Testis (tissue), 3 donors: ENCODE results near the gene LYRM9. TPM values are rescaled to one million over a fixed set of nuclear protein-coding genes. Genes with fewer than 3 reads are reported as not detected.
A peak's percentile ranks its signal among the peaks of the same experiment; 100 is the strongest.

ENCODE experiments used
- DNase-seq: peaks from one replicate; pipeline ENCODE4 v3.0.0-alpha.2; 2019
- H3K27ac ChIP-seq, 2 donors: fragments of 200-600 bp; sonication (generic); one replicate each; pipeline ENCODE4 v1.5.1; 2019
- H3K27me3 ChIP-seq: fragments of 200-600 bp; sonication (generic); one replicate; pipeline ENCODE4 v1.5.1; 2019
- H3K36me3 ChIP-seq: fragments of 200-600 bp; sonication (generic); one replicate; pipeline ENCODE4 v1.5.1; 2017; ENCODE audit warnings: low read depth; ENCODE audit errors: missing control alignments
- H3K4me1 ChIP-seq: fragments of 200-600 bp; sonication (generic); one replicate; pipeline ENCODE4 v1.5.1; 2019
- H3K4me3 ChIP-seq, 2 donors: fragments of 200-600 bp; sonication (generic); one replicate each; pipeline ENCODE4 v1.5.1; 2017 to 2019
- H3K9me3 ChIP-seq: fragments of 200-600 bp; sonication (generic); one replicate; pipeline ENCODE4 v1.5.1; 2017
- CTCF ChIP-seq, 3 experiments: fragments of 450-650 bp in 2 of 3; fragments of 200-600 bp in 1 of 3; sonication (generic) in 1 of 3; IDR thresholded peaks; one replicate each; pipeline ENCODE4 v1.5.1; 2016 to 2019; ENCODE audit warnings: antibody characterized with exemption in 3 of 3, mild to moderate bottlenecking in 2 of 3, moderate library complexity in 1 of 3
- POLR2A ChIP-seq: fragments of 450-650 bp; IDR thresholded peaks from one replicate; pipeline ENCODE4 v1.6.1; 2017; ENCODE audit warnings: antibody characterized with exemption, mild to moderate bottlenecking, moderate library complexity
- WGBS, 2 donors: methylation state at CpG; one replicate each; pipeline ENCODE4 v1.1.5; 2018; 5-methylcytosine and 5-hydroxymethylcytosine counted together
- intact Hi-C: fragments of 100-400 bp; cut with DNase I; formaldehyde crosslinking; loops from one replicate; pipeline ENCODE4 v1.15.1; 2023; ENCODE audit warnings: low total_unique reads
- polyA plus RNA-seq: library from polyadenylated mRNA; stranded (reverse); fragments of 350-450 nt; fragmentation: Illumina TruSeq; extraction: RNeasy Lipid Tissue Mini Kit (QIAGEN cat#74804); gene quantifications from one replicate; pipeline ENCODE4 v1.2.3, GENCODE V29; 2014; ENCODE audit warnings: low read depth, low replicate concordance; ENCODE audit not compliant: insufficient read depth
- total RNA-seq, 2 donors: library from RNA; depleted of rRNA; stranded (reverse); fragments of >200 nt; gene quantifications; one replicate each; pipeline ENCODE4 v1.2.3, GENCODE V29; 2016

Gene LYRM9
- total and polyA plus RNA-seq, 3 donors from 2014 or later: 31.6 to 60.2 (median 42.9) TPM

GRCh38 chr17:27872776-27873175 lies 20.4 kb downstream of the LYRM9 start:
- Histone ChIP-seq H3K27me3 (no peaks in the 10 kb centered on the region), H3K4me1 (no peaks in the 10 kb centered on the region), H3K9me3 (no peaks in the 10 kb centered on the region), H3K27ac (no peak overlapping the region), H3K36me3 (no peaks in the 10 kb centered on the region), H3K4me3 (no peak overlapping the region)
- intact Hi-C loops: no loop called here
- no peak for DNase-seq
- WGBS, 2 donors: 95 to 99% methylated on average over 3 of the region's 3 CpGs
- TF ChIP-seq CTCF (IDR thresholded peaks at IDR 0.05): no peak
- TF ChIP-seq POLR2A: no peak

GRCh38 chr17:27871407-27871806 lies 21.8 kb downstream of the LYRM9 start:
- H3K27ac ChIP-seq: no peak overlapping the region
- no peaks in the 10 kb centered on the region for H3K9me3 ChIP-seq
- WGBS, 2 donors: 70 to 71% methylated on average over 2 of the region's 2 CpGs
- no peaks in the 10 kb centered on the region for H3K27me3 ChIP-seq
- no peak for TF ChIP-seq POLR2A
- TF ChIP-seq CTCF (IDR thresholded peaks at IDR 0.05): no peak
- no peak for DNase-seq
- no peaks in the 10 kb centered on the region for H3K4me1 ChIP-seq
- intact Hi-C loops: no loop called here
- H3K36me3 ChIP-seq: no peaks in the 10 kb centered on the region
- no peak overlapping the region for H3K4me3 ChIP-seq

- no peak for DNase-seq
- H3K27me3 ChIP-seq: no peaks in the 10 kb centered on the region
- TF ChIP-seq CTCF (IDR thresholded peaks at IDR 0.05) (no peak), POLR2A (no peak)
- H3K27ac ChIP-seq: no peak overlapping the region
- H3K9me3 ChIP-seq: no peaks in the 10 kb centered on the region
- H3K4me1 ChIP-seq: no peaks in the 10 kb centered on the region
- H3K4me3 ChIP-seq: no peak overlapping the region
- 64 to 75% methylated on average over 2 of the region's 2 CpGs for WGBS, 2 donors
- intact Hi-C loops: no loop called here
- H3K36me3 ChIP-seq: no peaks in the 10 kb centered on the region
Observed at GRCh38 chr17:27870345-27870744, 22.8 kb downstream of the LYRM9 start.

- no peak for TF ChIP-seq CTCF (IDR thresholded peaks at IDR 0.05)
- no peak for TF ChIP-seq POLR2A
- Histone ChIP-seq H3K36me3 (no peaks in the 10 kb centered on the region), H3K4me3 (no peak overlapping the region), H3K9me3 (no peaks in the 10 kb centered on the region), H3K4me1 (no peaks in the 10 kb centered on the region), H3K27me3 (no peaks in the 10 kb centered on the region), H3K27ac (no peak overlapping the region)
- intact Hi-C loops: no loop called here
- DNase-seq: no peak
- WGBS, 2 donors: 84 to 90% methylated on average over 8 of the region's 8 CpGs
Observed at GRCh38 chr17:27868565-27868964, 24.6 kb downstream of the LYRM9 start.

GRCh38 chr17:27862840-27863239 lies 30.3 kb downstream of the LYRM9 start:
- no peak overlapping the region for H3K4me3 ChIP-seq
- H3K27ac ChIP-seq: no peak overlapping the region
- TF ChIP-seq POLR2A (no peak), CTCF (IDR thresholded peaks at IDR 0.05) (no peak)
- no peaks in the 10 kb centered on the region for H3K4me1 ChIP-seq
- peak; percentile 31 for DNase-seq
- no peaks in the 10 kb centered on the region for H3K27me3 ChIP-seq
- WGBS, 2 donors: 53 to 58% methylated on average over 4 of the region's 4 CpGs
- no peaks in the 10 kb centered on the region for H3K9me3 ChIP-seq
- no peaks in the 10 kb centered on the region for H3K36me3 ChIP-seq
- intact Hi-C loops: no loop called here
